Stimulated activated CD8-positive, alpha-beta memory T cell treated with anti-CD3 and anti-CD28 coated beads, Interleukin-12 subunit alpha, Interleukin-12 subunit beta, amount 100 ng/mL, for 4 hours (primary cell): ENCODE data around the gene GNA12.

Experiments
- DNase-seq: peaks from one replicate; pipeline ENCODE4 v3.0.0-alpha.2; 2020; ENCODE audit warnings: low read depth

GNA12 gene

DNA sequence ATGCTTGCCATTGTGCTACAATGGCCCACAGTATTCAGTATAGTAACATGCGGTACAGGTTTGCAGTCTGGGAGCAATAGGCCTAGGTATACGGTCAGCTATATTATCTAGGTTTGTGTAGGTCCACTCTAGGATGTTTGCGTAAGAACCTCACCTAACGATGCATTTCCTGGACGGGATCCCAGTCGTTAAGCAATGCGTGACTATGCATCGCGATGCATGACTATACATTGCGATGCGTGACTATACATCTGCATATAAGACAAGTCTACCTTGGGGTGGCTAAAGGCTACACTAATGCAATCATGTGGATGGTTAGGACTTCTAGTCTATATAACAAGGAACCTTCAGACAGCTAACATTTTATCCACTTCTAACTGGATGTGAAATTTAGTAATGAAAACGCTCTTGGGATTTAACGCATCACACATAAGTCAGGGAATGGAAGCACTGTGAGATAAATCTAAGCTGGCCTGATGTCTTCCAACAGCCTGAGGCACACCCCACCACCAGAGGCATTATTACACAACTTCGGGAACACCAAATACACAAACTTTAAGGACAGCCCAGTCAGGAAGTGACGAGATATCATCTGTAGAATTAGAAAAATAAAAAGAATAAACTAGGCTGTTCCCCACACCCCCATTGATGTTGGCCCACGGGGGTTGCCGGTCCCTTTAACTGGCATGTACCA is 9.2 kb downstream of the GNA12 start:
- DNase-seq = no peak

DNA sequence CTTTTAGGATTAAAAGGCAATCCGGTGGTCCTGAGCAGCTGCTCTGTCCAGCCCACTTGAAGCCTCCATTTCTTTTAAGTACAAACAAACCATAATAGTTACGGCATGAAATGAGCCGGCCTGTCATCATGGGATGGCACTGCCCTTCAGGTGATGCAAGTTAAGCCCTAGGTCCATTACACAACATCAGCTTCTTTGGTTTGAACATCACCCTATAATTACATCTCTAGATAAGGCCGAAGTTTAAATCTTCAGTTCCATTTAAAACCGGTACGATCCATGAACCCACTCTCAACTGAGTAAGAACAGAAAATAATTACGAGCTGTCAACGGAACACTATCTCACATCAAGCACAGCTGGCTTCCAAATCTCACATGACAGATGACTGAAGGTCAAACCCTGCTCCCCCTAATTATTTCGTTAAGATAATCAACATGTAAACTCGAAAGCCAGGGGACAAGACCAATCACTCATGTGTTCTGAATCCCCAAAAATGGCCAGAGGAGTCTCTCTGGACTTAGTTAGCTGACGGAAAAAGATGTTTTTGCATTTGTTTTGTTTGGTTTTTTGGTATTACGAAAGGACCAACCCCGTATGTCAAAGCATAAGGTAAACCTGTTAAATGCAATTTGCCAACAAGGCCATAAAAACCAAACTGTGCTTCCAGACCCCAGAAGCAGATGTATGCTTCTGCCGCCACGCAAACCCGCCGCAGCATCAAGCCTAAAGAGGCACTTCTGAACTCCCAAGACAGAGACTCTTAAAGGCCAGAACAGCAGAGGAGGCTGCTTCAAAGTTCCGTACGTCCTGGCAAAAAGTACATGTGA is 10.8 kb downstream of the GNA12 start:
- no peak for DNase-seq

DNA sequence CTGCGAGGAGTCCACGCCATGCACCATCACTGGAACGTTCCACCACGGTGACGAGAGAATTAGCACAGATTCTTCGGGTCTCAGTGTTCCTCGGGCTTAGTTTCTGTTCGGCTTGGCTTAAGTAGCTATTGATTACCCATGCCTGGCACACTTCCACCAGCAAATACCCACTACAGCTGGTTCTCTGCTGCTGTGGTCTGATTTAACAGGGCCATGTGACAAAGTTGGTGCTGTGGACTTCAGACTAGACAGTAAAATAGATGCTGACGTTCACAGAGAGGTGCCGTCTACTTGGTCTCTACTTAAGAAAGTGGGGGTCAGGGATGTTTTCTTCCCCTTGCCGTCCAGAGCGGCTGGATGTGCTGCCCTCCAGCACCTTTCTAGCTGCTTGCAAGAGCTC is 11.6 kb downstream of the GNA12 start:
- no peak for DNase-seq

DNA sequence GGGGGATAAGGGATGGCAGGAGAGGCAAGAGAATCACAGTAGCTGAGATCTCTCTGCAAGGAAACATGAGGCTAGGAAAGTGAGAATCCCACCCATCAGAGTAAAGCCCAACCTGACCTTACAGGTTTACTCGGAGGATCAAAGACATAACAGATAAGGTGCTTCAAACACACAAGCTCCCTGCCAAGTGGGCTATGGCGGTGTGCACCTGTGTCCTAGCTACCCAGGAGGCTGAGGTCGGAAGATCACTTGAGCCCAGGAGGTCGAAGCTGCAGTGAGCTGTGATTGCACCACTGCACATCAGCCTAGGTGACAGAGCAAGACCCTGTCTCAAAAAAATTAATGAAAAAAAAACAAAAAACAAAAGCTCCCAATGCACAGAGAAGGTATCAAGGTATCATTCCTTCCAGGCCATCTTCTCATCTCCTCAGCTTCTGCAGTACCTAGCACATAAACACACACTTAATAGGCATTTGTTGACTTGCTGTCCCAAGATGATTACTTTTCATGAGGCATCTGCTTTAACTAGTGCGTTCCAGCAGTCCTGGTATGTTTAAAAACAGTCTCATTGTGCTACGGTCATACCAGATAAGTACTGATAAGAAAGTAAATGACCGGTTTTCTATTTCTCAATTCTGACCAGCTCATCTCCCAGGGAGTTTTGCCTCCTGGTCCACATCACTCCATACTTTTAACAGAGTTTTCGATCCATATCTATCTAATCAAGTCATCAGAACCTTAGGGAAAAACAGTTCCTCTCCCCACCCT is 13.3 kb downstream of the GNA12 start:
- DNase-seq = no peak

DNA sequence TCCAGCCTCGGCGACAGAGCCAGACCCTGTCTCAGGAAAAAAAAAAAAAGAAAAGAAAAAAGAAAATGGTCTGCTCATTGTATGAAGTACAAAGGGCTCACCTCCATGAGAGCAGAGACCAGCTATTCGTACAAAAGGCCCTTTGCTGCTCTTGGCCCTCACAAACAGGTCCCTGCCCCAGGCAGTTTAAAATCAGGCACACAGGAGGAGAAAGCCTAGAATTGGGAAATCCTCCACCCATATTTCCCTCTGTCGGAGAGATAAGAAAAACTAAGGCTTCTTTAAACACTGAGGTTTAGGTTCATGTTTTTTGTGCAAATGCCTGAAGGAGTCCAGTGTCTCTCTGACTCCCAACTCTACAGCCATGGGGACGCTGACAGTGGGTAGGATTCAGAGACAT is 15.1 kb downstream of the GNA12 start:
- DNase-seq = no peak

DNA sequence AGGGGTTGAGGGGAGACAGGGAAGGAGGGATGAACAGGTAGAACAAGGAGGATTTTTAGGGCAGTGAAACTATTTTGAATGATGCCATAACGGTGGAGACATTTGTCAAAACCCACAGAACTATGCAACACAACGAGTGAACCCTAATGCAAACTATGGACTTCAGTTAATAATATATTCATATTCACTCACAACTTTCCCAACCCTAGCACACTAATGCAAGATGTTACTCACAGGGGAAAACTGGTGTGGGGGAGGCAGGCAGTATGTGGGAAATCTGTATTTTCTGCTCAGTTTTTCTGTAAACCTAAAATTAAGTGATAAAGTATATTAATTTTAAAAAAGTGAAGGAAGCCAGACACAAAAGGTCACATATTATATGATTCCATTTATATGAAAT is 17.3 kb downstream of the GNA12 start:
- DNase-seq = no peak

DNA sequence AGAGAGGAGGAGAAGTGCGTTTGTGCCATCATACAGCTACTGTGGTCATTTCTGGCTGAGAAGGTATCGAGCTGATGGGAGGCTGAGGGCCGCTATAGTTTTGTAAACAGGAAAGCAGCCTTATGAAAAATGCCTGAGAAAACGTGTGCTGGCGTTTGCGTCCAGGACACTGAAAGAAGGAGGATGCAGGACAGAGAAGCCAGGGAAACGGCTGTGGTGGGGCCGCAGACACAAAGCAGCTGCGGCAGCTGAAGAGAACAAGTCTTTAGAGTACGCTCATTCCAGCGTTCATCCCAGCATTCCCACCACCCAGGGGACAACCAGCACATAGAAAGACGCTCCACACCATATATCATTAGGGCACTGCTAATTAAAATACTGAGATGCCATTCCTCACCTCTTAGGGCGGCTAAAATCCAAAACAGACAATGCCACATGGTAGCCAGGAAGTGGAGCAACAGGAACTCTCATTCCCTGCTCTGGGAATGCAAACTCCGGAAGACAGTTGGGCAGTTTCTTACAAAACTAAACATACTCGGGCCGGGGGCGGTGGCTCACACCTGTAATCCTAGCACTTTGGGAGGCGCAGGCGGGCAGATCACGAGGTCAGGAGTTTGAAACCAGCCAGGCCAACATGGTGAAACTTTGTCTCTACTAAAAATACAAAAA is 18.4 kb downstream of the GNA12 start:
- no peak for DNase-seq

DNA sequence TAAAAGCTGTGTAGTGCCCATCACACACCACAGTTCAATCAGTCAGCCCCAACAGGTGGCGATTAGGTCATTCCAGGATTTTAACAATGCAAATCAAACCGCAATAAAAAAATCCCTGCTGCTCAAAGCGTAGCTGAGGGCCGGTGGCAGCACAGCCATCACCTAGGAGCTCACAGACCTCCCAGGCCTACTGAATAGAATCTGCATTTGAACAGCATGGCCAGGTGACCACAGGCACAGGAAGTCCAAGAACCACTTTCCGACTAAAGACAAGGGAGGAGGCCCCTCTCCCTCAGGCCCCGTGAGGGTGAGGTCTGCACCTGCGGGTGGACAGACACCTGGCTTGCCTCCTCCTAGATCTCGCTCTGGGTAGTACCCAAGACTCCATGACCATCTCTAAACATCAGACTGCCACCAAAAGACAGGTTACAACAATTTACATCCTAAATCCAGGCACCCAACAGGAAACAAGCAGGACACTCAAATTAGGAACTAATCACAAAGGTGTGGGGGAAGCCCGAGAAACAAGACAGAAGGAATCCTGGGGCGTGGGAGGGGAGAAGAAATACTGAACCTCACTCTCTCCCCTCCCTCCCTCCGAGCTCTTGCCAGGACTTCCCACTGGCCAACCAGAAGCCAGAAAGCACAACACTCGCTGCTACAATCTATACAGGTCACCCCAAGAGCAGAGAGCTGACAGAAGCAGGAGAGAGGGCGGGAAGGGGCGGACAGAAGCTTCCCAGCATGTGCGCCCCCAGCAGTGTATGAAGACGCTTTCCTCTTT is 19.2 kb downstream of the GNA12 start:
- no peak for DNase-seq

DNA sequence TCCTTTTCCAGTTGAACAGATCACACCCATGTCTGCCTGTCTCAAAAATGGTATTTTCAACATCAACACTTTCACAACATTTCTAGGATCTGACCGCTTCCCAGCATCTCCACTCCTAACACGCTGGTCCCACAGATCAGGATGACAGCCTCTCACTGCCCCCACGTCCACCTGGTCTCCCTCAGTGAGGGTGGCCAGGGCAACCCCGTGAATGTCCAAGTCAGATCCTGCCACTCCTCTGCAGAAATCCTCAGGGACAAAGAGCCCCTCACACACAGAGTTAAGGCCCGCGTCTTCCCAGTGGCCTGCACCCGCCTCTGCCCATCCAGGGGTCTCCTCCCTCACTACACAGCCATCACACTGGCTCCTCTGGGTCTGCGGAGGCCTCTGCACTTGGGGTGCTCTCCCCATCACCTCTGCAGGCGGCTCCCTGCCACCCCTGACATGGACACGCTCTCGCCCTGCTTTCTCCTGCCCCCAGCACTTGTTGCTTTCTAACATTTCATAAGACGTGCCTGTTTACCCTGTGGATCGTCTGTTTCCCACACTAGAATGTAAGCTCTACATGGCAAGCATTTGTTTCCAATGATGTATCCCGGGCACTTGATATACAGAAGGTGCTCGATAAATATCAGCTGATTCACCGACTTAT is 20.0 kb downstream of the GNA12 start:
- no peak for DNase-seq

DNA sequence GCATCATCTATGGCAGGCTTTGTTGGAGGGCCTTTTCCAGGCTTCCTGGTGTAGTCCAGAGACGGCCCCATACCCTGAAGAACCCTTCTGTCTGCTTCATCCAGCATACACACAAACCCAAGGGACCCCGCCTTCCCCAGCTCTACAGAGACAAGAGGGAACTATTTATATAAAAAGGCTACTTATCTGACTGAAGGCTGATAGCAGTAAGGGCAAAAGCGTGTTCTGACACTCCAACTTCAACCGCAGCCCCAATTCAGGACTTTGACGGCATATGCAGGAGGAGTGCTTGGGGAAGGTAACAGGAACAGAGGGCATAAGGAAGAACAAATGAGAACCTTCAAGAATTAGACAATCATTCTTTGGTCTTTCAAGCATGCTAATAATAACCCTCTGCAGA is 21.0 kb downstream of the GNA12 start:
- no peak for DNase-seq

DNA sequence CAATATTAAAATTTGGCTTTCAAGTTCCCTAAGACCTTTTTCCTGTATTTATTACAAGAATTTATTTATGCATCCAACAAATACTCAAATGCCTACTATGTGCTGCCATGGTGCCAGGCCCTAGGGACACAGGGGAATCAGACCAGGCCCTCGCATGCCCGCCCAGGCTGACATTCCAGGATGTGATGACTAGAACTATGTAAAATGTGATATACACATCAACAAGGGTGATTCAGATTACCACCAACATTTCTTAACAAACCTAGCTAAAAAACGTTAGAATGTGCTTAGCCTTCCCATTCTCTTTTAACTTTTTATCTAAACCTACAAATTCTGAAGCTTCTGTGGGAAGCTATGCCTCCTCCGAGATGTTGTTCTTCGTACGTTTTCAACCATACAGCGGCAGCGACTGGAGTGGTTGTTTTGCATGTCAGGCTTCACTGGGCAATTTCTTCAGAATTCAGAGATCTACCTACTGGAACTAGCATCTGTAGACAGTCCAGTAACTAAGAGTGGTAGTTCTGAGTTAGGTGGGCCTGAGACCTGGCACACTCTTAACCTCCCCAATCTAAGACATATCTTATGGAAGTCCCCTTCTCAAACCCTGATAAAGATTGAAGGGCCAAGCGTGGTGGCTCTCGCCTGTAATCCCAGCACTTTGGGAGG is 22.1 kb downstream of the GNA12 start:
- no peak for DNase-seq

DNA sequence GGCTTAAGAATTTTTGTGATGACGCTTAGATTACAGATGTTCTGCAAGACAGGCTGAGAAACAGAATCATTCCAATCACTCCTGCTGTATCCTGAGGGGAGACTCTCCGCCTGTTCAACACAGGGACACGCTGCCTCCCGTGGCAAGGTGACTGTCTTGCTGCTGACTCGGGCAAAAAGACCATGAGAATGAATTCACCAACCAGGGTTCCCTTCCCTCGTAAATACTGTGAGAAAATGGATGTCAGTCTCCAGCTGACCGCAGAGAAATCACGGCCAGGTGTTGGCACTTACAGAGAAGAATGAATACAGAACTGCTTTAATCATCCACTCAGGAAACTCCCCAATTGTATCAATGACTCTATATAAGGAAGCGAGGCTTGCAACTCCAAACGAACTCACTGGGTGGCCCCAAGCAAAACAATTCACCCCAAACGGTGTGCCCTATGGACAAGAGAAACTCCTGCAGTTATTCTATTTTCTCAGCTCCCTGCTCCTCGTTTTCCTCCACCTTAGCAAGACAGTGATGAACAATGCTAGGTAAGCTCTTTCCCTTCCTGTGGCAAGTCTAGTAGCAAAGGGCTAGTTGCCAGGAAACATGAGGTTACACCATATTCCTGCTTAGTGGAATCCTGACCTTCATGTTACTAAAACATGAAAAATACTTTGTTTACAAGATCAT is 22.8 kb downstream of the GNA12 start:
- DNase-seq = no peak

DNA sequence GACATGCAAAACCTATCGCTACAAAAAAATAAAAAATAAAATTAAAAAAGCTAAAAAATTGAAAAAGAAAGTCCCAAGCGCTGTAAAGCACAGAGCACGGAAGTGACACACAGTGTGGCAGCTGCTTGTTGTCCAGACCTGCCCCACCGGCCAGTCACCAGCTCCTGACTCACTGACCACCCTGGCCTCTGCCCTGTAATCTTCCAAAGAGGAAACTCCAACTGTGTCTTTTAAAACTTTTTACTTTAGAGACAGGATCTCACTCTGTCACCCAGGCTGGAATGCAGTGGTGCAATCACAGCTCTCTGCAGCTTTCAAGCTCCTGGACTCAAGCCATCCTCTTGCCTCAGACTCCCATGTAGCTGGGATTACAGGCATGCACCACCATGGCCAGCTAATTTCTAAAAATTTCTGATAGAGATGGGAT is 23.6 kb downstream of the GNA12 start:
- no peak for DNase-seq

DNA sequence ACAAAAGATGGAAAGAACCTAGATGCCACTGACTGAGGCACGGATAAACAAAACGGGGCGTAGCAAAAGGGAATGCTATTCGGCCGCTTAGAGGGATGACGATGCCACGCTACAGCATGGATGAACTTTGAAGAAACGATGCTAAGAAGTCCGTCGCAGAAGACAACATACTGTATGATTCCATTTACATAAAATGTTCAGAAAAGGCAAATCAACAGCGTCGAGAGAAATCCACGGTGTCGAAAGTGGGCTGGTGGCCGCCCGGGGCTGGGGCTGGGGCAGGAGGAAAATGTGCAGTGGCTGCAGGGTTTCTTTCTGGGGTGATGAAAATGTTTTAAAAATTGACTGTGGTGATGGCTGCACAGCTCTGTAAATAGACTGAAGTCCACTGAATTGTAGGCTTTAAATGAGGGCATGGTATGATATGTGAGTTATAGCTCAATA is 24.1 kb downstream of the GNA12 start:
- DNase-seq = no peak

DNA sequence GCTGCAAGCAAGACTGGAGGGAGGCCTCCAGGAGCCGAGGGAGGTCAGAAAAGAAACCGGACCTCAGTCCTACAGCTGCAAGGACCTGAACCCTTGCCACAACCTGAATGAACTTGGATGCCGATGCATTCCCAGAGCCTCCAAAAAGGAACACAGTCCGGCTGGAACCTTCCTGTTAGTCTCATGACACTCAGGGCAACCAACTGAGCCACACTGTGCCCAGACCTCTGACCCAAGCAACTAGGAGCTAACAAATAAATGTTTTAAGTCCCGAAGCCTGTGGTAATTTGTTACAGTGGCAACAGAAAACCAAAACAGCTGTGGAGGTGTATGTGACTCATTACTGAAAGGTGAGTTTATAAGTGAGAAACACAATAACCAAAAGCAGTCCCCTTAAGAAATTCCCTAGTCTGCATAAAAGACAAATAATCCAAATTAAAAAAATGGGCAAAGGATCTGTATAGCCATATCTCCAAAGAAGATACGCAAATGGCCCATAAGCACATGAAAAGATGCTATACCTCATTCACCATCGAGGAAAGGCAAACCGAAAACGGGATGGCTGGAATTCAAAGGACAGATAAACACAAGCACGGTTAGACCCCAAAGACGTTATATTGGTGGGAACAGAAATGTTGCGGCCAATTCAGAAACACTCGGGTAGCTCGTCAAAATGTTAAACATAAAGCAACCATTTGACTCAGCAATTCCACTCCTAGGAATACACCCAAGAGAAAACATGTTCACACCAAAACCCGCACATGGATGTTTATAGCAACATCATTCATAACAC is 24.8 kb downstream of the GNA12 start:
- DNase-seq = no peak

DNA sequence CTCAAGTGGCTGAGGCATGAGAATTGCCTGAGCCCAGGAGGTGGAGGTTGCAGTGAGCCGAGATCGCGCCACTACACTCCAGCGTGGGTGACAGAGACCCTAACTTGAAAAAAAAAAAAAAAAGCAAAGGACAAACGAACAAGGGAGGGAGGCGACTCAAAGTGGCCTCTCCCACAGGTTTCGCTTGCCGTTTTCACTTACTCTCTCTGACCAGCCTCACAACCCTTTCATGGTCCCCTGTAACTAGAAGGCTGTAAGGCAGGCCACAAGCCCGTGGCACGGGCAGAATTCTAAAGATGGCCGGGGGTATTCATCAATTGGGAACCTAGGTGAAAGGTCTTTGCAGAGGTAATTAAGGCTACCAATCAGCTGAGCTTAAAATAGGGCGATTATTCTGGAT is 25.5 kb downstream of the GNA12 start:
- DNase-seq = no peak

DNA sequence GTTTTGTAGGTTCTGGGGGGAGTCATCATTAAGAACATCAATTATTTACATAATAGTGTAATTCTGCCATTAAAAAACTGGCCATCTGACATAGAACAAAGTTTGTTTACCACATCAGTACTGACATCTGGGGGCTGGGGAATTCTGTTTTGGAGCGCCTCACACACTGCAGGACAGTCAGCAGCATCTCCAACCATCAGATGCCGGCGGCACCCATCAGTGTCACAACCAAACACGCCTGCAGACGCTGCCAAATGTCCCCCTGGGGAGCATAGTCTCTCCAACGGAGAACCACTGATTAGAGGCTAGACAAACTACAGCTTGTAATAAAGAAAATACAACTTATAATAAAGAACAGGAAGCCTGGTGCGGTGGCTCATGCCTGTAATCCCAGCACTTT is 26.0 kb downstream of the GNA12 start:
- DNase-seq = no peak

DNA sequence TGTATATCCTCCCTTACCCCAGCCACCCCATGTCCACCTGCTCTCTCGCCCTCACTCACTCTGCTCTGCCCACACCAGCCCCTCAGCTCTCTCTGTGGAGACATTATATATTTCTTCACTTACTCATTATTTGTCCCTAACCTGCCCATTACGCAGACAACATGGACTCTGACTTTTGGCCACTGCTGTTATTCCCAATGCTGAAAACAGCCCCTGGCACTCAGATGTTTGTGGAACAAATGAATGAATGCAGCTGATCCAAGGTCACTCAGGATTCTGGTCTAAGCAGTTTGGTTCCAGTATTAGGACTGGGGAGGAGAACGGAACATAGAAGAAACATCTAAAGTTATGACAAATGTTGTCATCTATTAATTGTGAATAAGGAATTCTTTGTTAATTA is 26.7 kb downstream of the GNA12 start:
- DNase-seq = no peak

DNA sequence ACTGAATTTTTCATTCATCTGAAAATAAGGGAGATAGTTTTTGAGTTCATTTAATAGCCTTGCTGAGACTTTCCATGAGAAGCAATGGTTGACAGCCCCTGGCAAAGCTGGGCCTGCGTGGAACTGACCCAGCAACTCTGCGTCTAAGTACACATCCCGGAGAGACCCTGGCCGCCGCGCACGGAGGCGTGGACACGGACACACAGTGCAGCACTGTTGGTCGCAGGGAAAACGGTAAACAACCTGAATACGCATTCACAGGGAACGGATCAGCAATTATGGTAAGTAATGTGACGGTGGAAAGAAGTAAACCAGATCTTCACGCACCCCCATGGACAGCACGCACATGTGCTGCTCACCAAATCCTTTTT is 28.2 kb downstream of the GNA12 start:
- no peak for DNase-seq
